HG03442 (cell line): ENCODE measurements around the gene SRRM2.

ENCODE experiments used
- ATAC-seq: cut with Tn5 transposase; IDR thresholded peaks from one replicate; pipeline ENCODE4 v1.9.1; 2021; ENCODE audit warnings: mild to moderate bottlenecking, moderate library complexity; ENCODE audit not compliant: unreplicated experiment

Gene SRRM2

GRCh38 chr16:2791174-2791573, 38.7 kb downstream of the SRRM2 start:
- ATAC-seq: no peak

- no peak for ATAC-seq
Measured at GRCh38 chr16:2792940-2793339, 40.5 kb downstream of the SRRM2 start.

- ATAC-seq: no peak
Measured at GRCh38 chr16:2795395-2796143, 43.1 kb downstream of the SRRM2 start.

- no peak for ATAC-seq
Measured at GRCh38 chr16:2798723-2799204, 46.3 kb downstream of the SRRM2 start.

- ATAC-seq: no peak
Measured at GRCh38 chr16:2799205-2799858, 46.9 kb downstream of the SRRM2 start.

- no peak for ATAC-seq
Measured at GRCh38 chr16:2799859-2800226, 47.4 kb downstream of the SRRM2 start.

GRCh38 chr16:2803545-2804195, 51.2 kb downstream of the SRRM2 start:
- ATAC-seq: no peak

GRCh38 chr16:2804728-2805127, 52.3 kb downstream of the SRRM2 start:
- ATAC-seq: no peak

GRCh38 chr16:2806286-2806685, 53.8 kb downstream of the SRRM2 start:
- ATAC-seq: no peak

GRCh38 chr16:2808181-2808580, 55.7 kb downstream of the SRRM2 start:
- ATAC-seq: no peak

GRCh38 chr16:2809149-2809760, 56.8 kb downstream of the SRRM2 start:
- ATAC-seq: no peak

- ATAC-seq: no peak
Measured at GRCh38 chr16:2810651-2811050, 58.2 kb downstream of the SRRM2 start.

GRCh38 chr16:2811703-2812471, 59.4 kb downstream of the SRRM2 start:
- ATAC-seq: no peak

- ATAC-seq: no peak
Measured at GRCh38 chr16:2813771-2814221, 61.4 kb downstream of the SRRM2 start.

GRCh38 chr16:2814551-2815298, 62.3 kb downstream of the SRRM2 start:
- no peak for ATAC-seq

GRCh38 chr16:2815299-2815771, 62.9 kb downstream of the SRRM2 start:
- ATAC-seq: no peak

GRCh38 chr16:2816751-2817339, 64.4 kb downstream of the SRRM2 start, which contains the start of gene PRSS21:
Gene PRSS21 (plus strand): TSS chr16:2817237. CDS start chr16:2817269, 32 bp downstream.
- ATAC-seq: no peak

GRCh38 chr16:2817340-2818271, 65.2 kb downstream of the SRRM2 start:
- no peak for ATAC-seq
